Measurements from ENCODE around the gene GALNT16. TPM values are rescaled to one million over a fixed set of nuclear protein-coding genes. Genes with fewer than 3 reads are reported as not detected.

Gene GALNT16
- polyA plus RNA-seq, 3 donors, result 0.01 TPM; not detected in 2

DNA sequence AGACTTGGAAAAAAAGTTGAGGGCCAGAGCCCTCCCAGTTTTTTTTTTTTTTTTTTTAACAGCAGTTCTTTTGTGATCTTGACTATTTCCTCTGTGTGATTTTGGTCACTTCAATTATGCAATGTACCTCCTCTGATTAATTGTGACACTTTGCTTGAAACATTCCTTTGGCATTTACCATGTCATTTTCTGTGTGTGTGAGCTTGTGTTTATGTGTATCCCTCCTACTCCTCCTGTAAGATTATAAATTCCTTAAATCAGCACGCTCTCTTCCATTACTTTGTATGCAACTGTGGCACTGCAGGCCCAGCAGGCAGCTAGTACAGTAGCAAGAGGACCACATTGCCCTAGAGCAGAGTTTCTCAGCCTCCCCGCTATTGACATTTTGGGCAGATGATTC lies 33.2 kb upstream of the GALNT16 start:
- Histone ChIP-seq H3K4me2 (replicated peaks; ENCODE audit: extremely low read depth, low read length, poor library complexity, severe bottlenecking) (no peak overlapping the region), H4K20me1 (ENCODE audit: insufficient read depth, low read length) (no peaks in the 10 kb centered on the region), H3K27ac (ENCODE audit: low read depth in 1 of 2, low read length in 2 of 2) (no peak overlapping the region), H3K9me3 (replicated peaks in 1 of 2; ENCODE audit: control insufficient read depth in 1 of 2, insufficient read depth in 1 of 2, low read length in 2 of 2) (no peaks in the 10 kb centered on the region), H3K4me1 (ENCODE audit: control insufficient read depth in 1 of 2, insufficient read depth in 2 of 2, low read length in 2 of 2) (no peaks in the 10 kb centered on the region), H3K36me3 (replicated peaks in 1 of 2; ENCODE audit: control insufficient read depth in 1 of 2, insufficient read depth in 2 of 2, low read length in 2 of 2) (peaks cover 0 to 22% of the 10 kb centered on the region in 2 donors), H3K79me2 (ENCODE audit: insufficient read depth, low read length) (no peaks in the 10 kb centered on the region), H2AFZ (ENCODE audit: insufficient read depth, low read depth, low read length, poor library complexity, severe bottlenecking) (no peak overlapping the region), H3K27me3 (ENCODE audit: control insufficient read depth in 2 of 2, insufficient read depth in 2 of 2, low read length in 2 of 2) (no peaks in the 10 kb centered on the region), H3K9ac (ENCODE audit: insufficient read depth, low read length, poor library complexity, severe bottlenecking) (no peak overlapping the region), H3K4me3 (replicated peaks in 1 of 3; ENCODE audit: low read depth in 2 of 3, low read length in 3 of 3) (no peak overlapping the region)
- DNase-seq, result no peak
- H3K36me3 Mint-ChIP-seq, result peaks cover 13 to 14% of the 10 kb centered on the region in 2 donors
- H3K4me3 Mint-ChIP-seq, result no peak overlapping the region
- peaks cover 3% of the 10 kb centered on the region for H3K4me1 Mint-ChIP-seq
- TF ChIP-seq, protein P1, sequence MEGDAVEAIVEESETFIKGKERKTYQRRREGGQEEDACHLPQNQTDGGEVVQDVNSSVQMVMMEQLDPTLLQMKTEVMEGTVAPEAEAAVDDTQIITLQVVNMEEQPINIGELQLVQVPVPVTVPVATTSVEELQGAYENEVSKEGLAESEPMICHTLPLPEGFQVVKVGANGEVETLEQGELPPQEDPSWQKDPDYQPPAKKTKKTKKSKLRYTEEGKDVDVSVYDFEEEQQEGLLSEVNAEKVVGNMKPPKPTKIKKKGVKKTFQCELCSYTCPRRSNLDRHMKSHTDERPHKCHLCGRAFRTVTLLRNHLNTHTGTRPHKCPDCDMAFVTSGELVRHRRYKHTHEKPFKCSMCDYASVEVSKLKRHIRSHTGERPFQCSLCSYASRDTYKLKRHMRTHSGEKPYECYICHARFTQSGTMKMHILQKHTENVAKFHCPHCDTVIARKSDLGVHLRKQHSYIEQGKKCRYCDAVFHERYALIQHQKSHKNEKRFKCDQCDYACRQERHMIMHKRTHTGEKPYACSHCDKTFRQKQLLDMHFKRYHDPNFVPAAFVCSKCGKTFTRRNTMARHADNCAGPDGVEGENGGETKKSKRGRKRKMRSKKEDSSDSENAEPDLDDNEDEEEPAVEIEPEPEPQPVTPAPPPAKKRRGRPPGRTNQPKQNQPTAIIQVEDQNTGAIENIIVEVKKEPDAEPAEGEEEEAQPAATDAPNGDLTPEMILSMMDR (IDR thresholded peaks at IDR 0.05), result no peak
- no peak overlapping the region for H3K27ac Mint-ChIP-seq
- no CpG with 5 or more reads among the region's 2 CpGs for WGBS (ENCODE audit: insufficient coverage)
- peaks cover 0 to 3% (median 0%) of the 10 kb centered on the region in 3 donors for H3K27me3 Mint-ChIP-seq (ENCODE audit: low read depth in 3 of 3)
- intact Hi-C loops (cut with micrococcal nuclease), result no loop called here
- H3K9me3 Mint-ChIP-seq, result no peaks in the 10 kb centered on the region

DNA sequence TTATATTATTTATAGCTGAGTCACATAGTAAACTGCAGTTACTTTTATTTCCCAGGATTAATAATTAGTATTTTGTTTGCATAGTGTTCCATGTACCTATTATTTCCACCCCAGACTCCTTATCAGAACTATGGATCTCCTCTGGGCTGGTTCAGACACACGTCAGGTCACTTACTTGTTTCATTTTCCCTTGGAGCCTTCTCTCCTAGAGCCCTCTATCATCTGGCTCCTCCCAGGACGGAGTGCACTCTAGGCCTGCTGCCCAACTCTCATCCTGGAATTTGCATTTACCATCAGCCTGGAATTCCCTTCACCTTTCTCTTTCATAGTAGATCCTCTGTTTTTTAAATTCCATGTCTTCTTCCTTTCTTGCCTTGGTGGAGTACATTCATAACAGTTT lies 28.5 kb upstream of the GALNT16 start:
- no peak overlapping the region for H3K9ac ChIP-seq (ENCODE audit: insufficient read depth, low read length, poor library complexity, severe bottlenecking)
- no peak for DNase-seq
- no peaks in the 10 kb centered on the region for H3K27me3 ChIP-seq (ENCODE audit: control insufficient read depth in 2 of 2, insufficient read depth in 2 of 2, low read length in 2 of 2)
- no peaks in the 10 kb centered on the region for H3K79me2 ChIP-seq (ENCODE audit: insufficient read depth, low read length)
- Mint-ChIP-seq H3K9me3 (no peaks in the 10 kb centered on the region), H3K27ac (no peak overlapping the region), H3K4me1 (peaks cover 3% of the 10 kb centered on the region), H3K4me3 (no peak overlapping the region), H3K27me3 (ENCODE audit: low read depth in 3 of 3) (peaks cover 0 to 3% (median 0%) of the 10 kb centered on the region in 3 donors), H3K36me3 (peaks cover 18 to 24% of the 10 kb centered on the region in 2 donors)
- H3K9me3 ChIP-seq (replicated peaks in 1 of 2; ENCODE audit: control insufficient read depth in 1 of 2, insufficient read depth in 1 of 2, low read length in 2 of 2), result no peaks in the 10 kb centered on the region
- H3K4me1 ChIP-seq (ENCODE audit: control insufficient read depth in 1 of 2, insufficient read depth in 2 of 2, low read length in 2 of 2), result no peaks in the 10 kb centered on the region
- no peak overlapping the region for H3K4me3 ChIP-seq (replicated peaks in 1 of 3; ENCODE audit: low read depth in 2 of 3, low read length in 3 of 3)
- WGBS (ENCODE audit: insufficient coverage), result 86% methylated on average over 1 of the region's 2 CpGs
- H3K27ac ChIP-seq (ENCODE audit: low read depth in 1 of 2, low read length in 2 of 2), result no peak overlapping the region
- intact Hi-C loops (cut with micrococcal nuclease), result no loop called here
- peaks cover 13 to 48% of the 10 kb centered on the region in 2 donors for H3K36me3 ChIP-seq (replicated peaks in 1 of 2; ENCODE audit: control insufficient read depth in 1 of 2, insufficient read depth in 2 of 2, low read length in 2 of 2)
- no peaks in the 10 kb centered on the region for H4K20me1 ChIP-seq (ENCODE audit: insufficient read depth, low read length)
- no peak overlapping the region for H3K4me2 ChIP-seq (replicated peaks; ENCODE audit: extremely low read depth, low read length, poor library complexity, severe bottlenecking)
- TF ChIP-seq, protein P1 (IDR thresholded peaks at IDR 0.05), result no peak
- H2AFZ ChIP-seq (ENCODE audit: insufficient read depth, low read depth, low read length, poor library complexity, severe bottlenecking), result no peak overlapping the region
